Tibial nerve (tissue), 4 donors: ENCODE results near the gene IL25. TPM values are rescaled to one million over a fixed set of nuclear protein-coding genes. Genes with fewer than 3 reads are reported as not detected.
"Not testable (repeated sequence)": the region's sequence is repeated elsewhere in the genome, so short reads cannot be mapped to it uniquely, and the experiment has no call there.

ENCODE experiments used
- DNase-seq, 2 donors: peaks; one replicate each; pipeline ENCODE4 v3.0.0-alpha.2; 2019; ENCODE audit warnings: low spot score in 2 of 2
- H3K27ac ChIP-seq, 4 donors: fragments of 200-600 bp; sonication (generic) in 3 of 4; one replicate each; pipeline ENCODE4 v1.5.1; 2017 to 2019; ENCODE audit warnings: mild to moderate bottlenecking in 1 of 4
- H3K27me3 ChIP-seq, 2 donors: fragments of 200-600 bp; sonication (generic) in 1 of 2; one replicate each; pipeline versions ENCODE4 v1.5.1 to v1.6.0; 2017 to 2019
- H3K36me3 ChIP-seq, 3 donors: fragments of 200-600 bp; sonication (generic); one replicate each; pipeline ENCODE4 v1.5.1; 2018 to 2019
- H3K4me1 ChIP-seq, 4 donors: fragments of 200-600 bp; sonication (generic) in 3 of 4; one replicate each; pipeline ENCODE4 v1.5.1; 2017 to 2019
- H3K4me3 ChIP-seq, 4 donors: fragments of 200-600 bp; sonication (generic) in 3 of 4; one replicate each; pipeline ENCODE4 v1.5.1; 2017 to 2019; ENCODE audit warnings: mild to moderate bottlenecking in 1 of 4, moderate library complexity in 1 of 4
- H3K9me3 ChIP-seq, 4 donors: fragments of 200-600 bp; sonication (generic) in 3 of 4; one replicate each; pipeline ENCODE4 v1.5.1; 2017 to 2019
- CTCF ChIP-seq, 5 experiments: fragments of 200-600 bp in 3 of 5; fragments of 450-650 bp in 2 of 5; sonication (generic) in 3 of 5; IDR thresholded peaks; one replicate each; pipeline ENCODE4 v1.5.1; 2016 to 2019; ENCODE audit warnings: antibody characterized with exemption in 5 of 5, mild to moderate bottlenecking in 3 of 5, moderate library complexity in 2 of 5
- EP300 ChIP-seq, 2 donors: sonication (generic); formaldehyde crosslinking; IDR thresholded peaks; one replicate each; pipeline ENCODE4 v1.6.1; 2017; ENCODE audit warnings: antibody characterized with exemption in 2 of 2, mild to moderate bottlenecking in 1 of 2
- POLR2A ChIP-seq, 2 donors: fragments of 450-650 bp; IDR thresholded peaks; one replicate each; pipeline ENCODE4 v1.6.1; 2017; ENCODE audit warnings: antibody characterized with exemption in 2 of 2, mild to moderate bottlenecking in 2 of 2, moderate library complexity in 2 of 2
- WGBS, 2 donors: methylation state at CpG; one replicate each; pipeline ENCODE4 v1.1.5; 2018; 5-methylcytosine and 5-hydroxymethylcytosine counted together
- small RNA-seq: library from RNA; depleted of rRNA; stranded (forward); fragments of <200 nt; gene quantifications from one replicate; pipeline ENCODE3, GENCODE V24; 2016
- total RNA-seq, 4 donors: library from RNA; depleted of rRNA; stranded (reverse); fragments of >200 nt; gene quantifications; one replicate each; pipeline ENCODE4 v1.1.0, GENCODE V29; 2016

IL25 gene
- total RNA-seq, 4 donors from 2014 or later = not detected

GRCh38 chr14:23418021-23418420 is 45.4 kb downstream of the IL25 start:
- Histone ChIP-seq H3K4me3 (no peak overlapping the region), H3K4me1 (no peaks in the 10 kb centered on the region), H3K36me3 (no peaks in the 10 kb centered on the region), H3K27ac (no peak overlapping the region), H3K27me3 (no peaks in the 10 kb centered on the region), H3K9me3 (no peaks in the 10 kb centered on the region)
- no peak for TF ChIP-seq EP300 (IDR thresholded peaks at IDR 0.05)
- TF ChIP-seq POLR2A (IDR thresholded peaks at IDR 0.05) = no peak
- TF ChIP-seq CTCF (IDR thresholded peaks at IDR 0.05) = no peak
- 87% methylated on average over 21 of the region's 21 CpGs for WGBS, 2 donors
- DNase-seq = no peak

- WGBS, 2 donors = 83 to 84% methylated on average over 7 to 10 of the region's 17 CpGs
- not testable (repeated sequence) for DNase-seq, H3K36me3 ChIP-seq, H3K4me1 ChIP-seq, H3K9me3 ChIP-seq, H3K27me3 ChIP-seq, H3K27ac ChIP-seq, H3K4me3 ChIP-seq
Observed at GRCh38 chr14:23419646-23420045, 47.0 kb downstream of the IL25 start.

- no peak for TF ChIP-seq CTCF (IDR thresholded peaks at IDR 0.05)
- TF ChIP-seq EP300 (IDR thresholded peaks at IDR 0.05) = no peak
- TF ChIP-seq POLR2A (IDR thresholded peaks at IDR 0.05) = no peak
Observed at GRCh38 chr14:23421594-23421993, 49.0 kb downstream of the IL25 start.

GRCh38 chr14:23423657-23424056 is 51.0 kb downstream of the IL25 start:
- Histone ChIP-seq H3K9me3 (no peaks in the 10 kb centered on the region), H3K27me3 (no peaks in the 10 kb centered on the region), H3K27ac (no peak overlapping the region), H3K36me3 (no peaks in the 10 kb centered on the region), H3K4me3 (no peak overlapping the region), H3K4me1 (no peaks in the 10 kb centered on the region)
- WGBS, 2 donors = 88 to 94% methylated on average over 6 of the region's 6 CpGs
- no peak for DNase-seq
- TF ChIP-seq POLR2A (IDR thresholded peaks at IDR 0.05) = no peak
- TF ChIP-seq CTCF (IDR thresholded peaks at IDR 0.05) = no peak
- no peak for TF ChIP-seq EP300 (IDR thresholded peaks at IDR 0.05)

More at GRCh38 chr14:23421594-23421993, 49.0 kb downstream of the IL25 start:
- H3K27ac ChIP-seq = no peak overlapping the region
- H3K9me3 ChIP-seq = no peaks in the 10 kb centered on the region
- no peak overlapping the region for H3K4me3 ChIP-seq
- H3K4me1 ChIP-seq = no peaks in the 10 kb centered on the region
- H3K36me3 ChIP-seq = no peaks in the 10 kb centered on the region
- DNase-seq = no peak
- H3K27me3 ChIP-seq = no peaks in the 10 kb centered on the region

GRCh38 chr14:23425169-23425568 is 52.6 kb downstream of the IL25 start:
- DNase-seq = no peak
- H3K27me3 ChIP-seq = no peaks in the 10 kb centered on the region
- no peak overlapping the region for H3K27ac ChIP-seq
- H3K4me1 ChIP-seq = no peaks in the 10 kb centered on the region
- H3K4me3 ChIP-seq = no peak overlapping the region
- TF ChIP-seq CTCF (IDR thresholded peaks at IDR 0.05) (no peak), EP300 (IDR thresholded peaks at IDR 0.05) (no peak), POLR2A (IDR thresholded peaks at IDR 0.05) (no peak)
- H3K36me3 ChIP-seq = no peaks in the 10 kb centered on the region
- no peaks in the 10 kb centered on the region for H3K9me3 ChIP-seq
- 81 to 84% methylated on average over 10 of the region's 10 CpGs for WGBS, 2 donors

GRCh38 chr14:23425798-23426197 is 53.2 kb downstream of the IL25 start:
- not testable (repeated sequence) for H3K4me1 ChIP-seq, H3K27me3 ChIP-seq, DNase-seq, H3K36me3 ChIP-seq, H3K4me3 ChIP-seq, H3K9me3 ChIP-seq, H3K27ac ChIP-seq
- 84 to 100% methylated on average over 4 to 6 of the region's 6 CpGs for WGBS, 2 donors

Small RNA genes lying within 50 kb of the gene (small RNA-seq; reads per million reads assigned to genes)
- gene MIR208A = not detected
- not detected for gene MIR208B

Other genes with a start within 250 kb of the IL25 start
- 10 to 100 TPM; 26.2 to 41.4 (median 37.5) TPM for gene SLC7A8, start 189.1 kb upstream of the IL25 start, total RNA-seq
- gene RNF212B, start 134.9 kb upstream of the IL25 start, total RNA-seq = not detected
- 10 to 100 TPM in 2 of 4 donors, 1 to 10 TPM in 2; 7.5 to 35.2 (median 10.2) TPM for gene HOMEZ, start 86.7 kb upstream of the IL25 start, total RNA-seq
- 10 to 100 TPM; 15.0 to 29.1 (median 19.2) TPM for gene PPP1R3E, start 70.0 kb upstream of the IL25 start, total RNA-seq
- gene BCL2L2, start 66.0 kb upstream of the IL25 start, total RNA-seq = 10 to 100 TPM; 49.8 to 87.3 (median 56.5) TPM
- gene PABPN1, start 51.4 kb upstream of the IL25 start, total RNA-seq = 10 to 100 TPM; 52.1 to 80.8 (median 64.5) TPM
- 10 to 100 TPM; 55.9 to 91.0 (median 58.3) TPM for gene SLC22A17, start 19.9 kb upstream of the IL25 start, total RNA-seq
- gene EFS, start 7.6 kb upstream of the IL25 start, total RNA-seq = 10 to 100 TPM; 31.4 to 38.2 (median 34.2) TPM
- 10 to 100 TPM; 10.8 to 31.5 (median 18.3) TPM for gene CMTM5, start 4.2 kb downstream of the IL25 start, total RNA-seq
- under 1 TPM in 1 of 4 donors, not detected in 3; 0.30 TPM for gene MYH6, start 35.5 kb downstream of the IL25 start, total RNA-seq
- under 1 TPM in 1 of 4 donors, not detected in 3; 0.90 TPM for gene MYH7, start 62.9 kb downstream of the IL25 start, total RNA-seq
- 10 to 100 TPM; 35.8 to 45.6 (median 36.5) TPM for gene NGDN, start 96.9 kb downstream of the IL25 start, total RNA-seq
- gene ZFHX2, start 179.0 kb downstream of the IL25 start, total RNA-seq = 1 to 10 TPM; 2.1 to 3.9 (median 2.6) TPM
- gene THTPA, start 183.5 kb downstream of the IL25 start, total RNA-seq = 10 to 100 TPM; 14.4 to 47.1 (median 25.2) TPM
- 10 to 100 TPM; 30.2 to 76.8 (median 52.0) TPM for gene AP1G2, start 195.0 kb downstream of the IL25 start, total RNA-seq
- 1 to 10 TPM; 1.2 to 2.9 (median 2.2) TPM for gene JPH4, start 206.0 kb downstream of the IL25 start, total RNA-seq